ENCODE measurements around the gene TFR2. TPM values are rescaled to one million over a fixed set of nuclear protein-coding genes. Genes with fewer than 3 reads are reported as not detected.

The TFR2 gene
- total RNA-seq, 2 donors from 2014 or later, result 13.1 to 19.1 TPM

GRCh38 chr7:100609958-100610357 lies 31.4 kb downstream of the TFR2 start:
- ATAC-seq, result no peak
- no peaks in the 10 kb centered on the region for H3K36me3 Mint-ChIP-seq
- peak overlapping the region in 1 of 2 donors; percentile 16 for H3K27ac Mint-ChIP-seq
- no peaks in the 10 kb centered on the region for H3K9me3 Mint-ChIP-seq
- no peak for DNase-seq (ENCODE audit: low spot score in 2 of 2)

DNA sequence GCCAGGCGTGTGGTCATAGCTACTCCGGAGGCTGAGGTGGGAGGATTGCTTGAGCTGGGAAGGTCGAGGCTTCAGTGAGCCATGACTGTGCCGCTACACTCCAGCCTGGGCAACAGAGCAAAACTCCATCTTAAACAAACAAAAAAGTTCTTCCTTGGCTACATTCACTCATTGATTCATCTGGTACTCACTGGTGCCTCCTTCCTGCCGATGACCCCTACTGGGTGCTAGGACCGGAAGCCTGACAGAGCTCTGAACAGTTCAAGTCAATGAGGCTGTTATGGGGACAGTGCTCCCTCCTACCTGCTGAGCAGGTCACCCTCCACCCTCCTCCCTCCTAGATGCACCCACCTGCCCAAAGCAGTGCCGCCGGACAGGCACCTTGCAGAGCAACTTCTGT lies 34.2 kb downstream of the TFR2 start:
- ATAC-seq, result no peak
- H3K27ac Mint-ChIP-seq, result no peak overlapping the region
- no peak for DNase-seq (ENCODE audit: low spot score in 2 of 2)
- no peaks in the 10 kb centered on the region for H3K9me3 Mint-ChIP-seq
- H3K36me3 Mint-ChIP-seq, result no peaks in the 10 kb centered on the region

- DNase-seq (ENCODE audit: low spot score in 2 of 2) (no peak), ATAC-seq (no peak)
- Mint-ChIP-seq H3K9me3 (no peaks in the 10 kb centered on the region), H3K36me3 (no peaks in the 10 kb centered on the region), H3K27ac (no peak overlapping the region)
Measured at GRCh38 chr7:100606313-100606712, 35.0 kb downstream of the TFR2 start.

DNA sequence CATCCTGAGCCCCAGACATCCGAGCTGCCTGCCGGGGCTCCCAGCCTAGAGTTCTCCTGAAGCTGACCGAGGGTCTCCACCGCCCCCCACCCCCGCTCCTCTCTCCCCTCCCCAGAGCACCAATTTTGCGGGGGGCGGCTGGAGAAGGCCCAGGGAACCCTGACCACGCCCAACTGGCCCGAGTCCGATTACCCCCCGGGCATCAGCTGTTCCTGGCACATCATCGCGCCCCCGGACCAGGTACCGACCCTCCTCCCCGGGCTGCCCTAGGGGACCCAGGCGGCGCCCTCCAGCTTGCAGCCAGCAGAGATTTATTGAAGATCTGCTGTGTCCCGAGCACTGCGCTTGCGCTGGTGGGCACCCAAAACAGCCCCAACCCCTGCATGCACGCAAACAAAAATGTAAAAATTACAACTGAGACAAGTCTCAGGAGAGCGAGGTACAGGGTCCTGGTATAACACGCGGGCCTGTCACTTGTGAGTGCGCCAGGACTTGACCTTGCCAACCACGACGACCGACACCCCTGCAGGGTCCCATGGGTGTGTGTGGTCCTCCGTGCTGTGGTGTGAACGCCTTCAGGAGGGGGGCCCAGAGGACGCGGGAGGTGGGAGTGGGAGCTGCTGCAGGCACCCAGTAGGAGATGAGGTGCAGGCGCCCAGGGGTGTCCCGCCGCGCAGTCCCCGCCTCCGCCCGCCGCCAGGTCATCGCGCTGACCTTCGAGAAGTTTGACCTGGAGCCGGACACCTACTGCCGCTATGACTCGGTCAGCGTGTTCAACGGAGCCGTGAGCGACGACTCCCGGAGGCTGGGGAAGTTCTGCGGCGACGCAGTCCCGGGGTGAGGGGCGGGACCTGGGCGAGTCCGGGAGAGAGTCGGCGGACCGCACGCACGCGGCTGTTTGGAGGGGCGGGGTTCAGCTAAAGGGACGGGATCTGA lies 36.1 kb downstream of the TFR2 start:
- DNase-seq (ENCODE audit: low spot score in 2 of 2), result peak in 1 of 2 donors; percentile 53
- Mint-ChIP-seq H3K9me3 (no peaks in the 10 kb centered on the region), H3K27ac (peak overlapping the region in 1 of 2 donors; percentile 73), H3K36me3 (no peaks in the 10 kb centered on the region)
- peak; percentile 28 to 44 for ATAC-seq

GRCh38 chr7:100604028-100604975 lies 37.0 kb downstream of the TFR2 start:
- ATAC-seq (peak; percentile 75 to 78), DNase-seq (ENCODE audit: low spot score in 2 of 2) (peak; percentile 71 to 84)
- peak overlapping the region; percentile 73 to 87 for H3K27ac Mint-ChIP-seq
- no peaks in the 10 kb centered on the region for H3K36me3 Mint-ChIP-seq
- no peaks in the 10 kb centered on the region for H3K9me3 Mint-ChIP-seq

GRCh38 chr7:100603726-100604027 lies 37.7 kb downstream of the TFR2 start:
- ATAC-seq, result no peak
- no peak for DNase-seq (ENCODE audit: low spot score in 2 of 2)
- Mint-ChIP-seq H3K27ac (peak overlapping the region; percentile 53 to 87), H3K36me3 (no peaks in the 10 kb centered on the region), H3K9me3 (no peaks in the 10 kb centered on the region)

- DNase-seq (ENCODE audit: low spot score in 2 of 2) (no peak), ATAC-seq (no peak)
- H3K9me3 Mint-ChIP-seq, result no peaks in the 10 kb centered on the region
- H3K27ac Mint-ChIP-seq, result no peak overlapping the region
- H3K36me3 Mint-ChIP-seq, result no peaks in the 10 kb centered on the region
Measured at GRCh38 chr7:100602889-100603725, 38.2 kb downstream of the TFR2 start.

DNA sequence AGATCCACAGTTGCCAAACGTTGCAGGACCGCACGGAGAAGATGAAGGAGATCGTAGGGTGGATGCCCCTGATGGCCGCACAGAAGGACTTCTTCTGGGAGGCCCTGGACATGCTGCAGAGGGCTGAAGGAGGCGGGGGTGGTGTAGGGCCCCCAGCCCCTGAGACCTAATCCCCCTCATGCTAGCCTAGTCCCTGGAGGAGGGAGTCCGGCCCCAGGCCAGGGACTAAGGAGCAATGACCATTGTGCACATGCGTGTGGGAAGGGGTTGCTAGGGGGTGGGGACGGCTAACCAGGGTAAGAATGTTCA lies 40.7 kb downstream of the TFR2 start:
- Mint-ChIP-seq H3K36me3 (no peaks in the 10 kb centered on the region), H3K27ac (no peak overlapping the region), H3K9me3 (no peaks in the 10 kb centered on the region)
- DNase-seq (ENCODE audit: low spot score in 2 of 2), result no peak
- ATAC-seq, result no peak

DNA sequence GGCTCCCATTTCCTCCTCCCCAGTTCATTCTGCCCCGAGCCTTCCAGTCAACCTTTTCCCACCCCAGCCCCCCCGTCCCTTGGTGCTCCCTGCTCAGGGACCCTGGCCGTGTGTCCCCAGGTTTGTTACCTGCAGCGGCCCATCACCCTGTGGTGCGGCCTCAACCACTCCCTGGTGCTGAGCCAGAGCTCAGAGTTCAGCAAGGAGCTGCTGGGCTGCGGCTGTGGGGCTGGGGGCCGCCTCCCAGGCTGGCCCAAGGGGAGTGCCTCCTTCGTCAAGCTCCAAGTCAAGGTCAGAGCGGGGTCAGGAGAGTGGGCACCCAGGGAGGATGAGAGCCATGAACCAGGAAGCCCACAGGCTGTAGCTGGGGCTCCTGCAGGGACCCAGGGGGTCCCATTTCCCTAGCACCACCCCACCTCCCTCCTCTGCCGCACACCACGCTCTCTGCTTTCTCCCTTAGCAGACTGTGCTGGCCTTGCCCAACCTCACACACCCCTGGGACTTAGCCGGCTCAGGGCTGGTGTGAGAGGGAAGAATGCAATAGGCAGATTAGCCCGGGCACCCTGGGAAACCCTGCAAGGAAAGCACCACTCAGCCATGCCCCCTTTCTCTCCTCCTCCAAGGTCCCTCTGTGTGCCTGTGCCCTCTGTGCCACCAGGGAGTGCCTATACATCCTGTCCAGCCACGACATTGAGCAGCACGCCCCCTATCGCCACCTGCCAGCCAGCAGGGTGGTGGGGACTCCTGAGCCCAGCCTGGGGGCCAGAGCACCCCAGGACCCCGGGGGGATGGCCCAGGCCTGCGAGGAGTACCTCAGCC lies 41.2 kb downstream of the TFR2 start:
- Mint-ChIP-seq H3K36me3 (no peaks in the 10 kb centered on the region), H3K9me3 (no peaks in the 10 kb centered on the region), H3K27ac (peak overlapping the region in 1 of 2 donors; percentile 50)
- DNase-seq (ENCODE audit: low spot score in 2 of 2) (peak in 1 of 2 donors; percentile 47), ATAC-seq (no peak)

- no peak for ATAC-seq
- Mint-ChIP-seq H3K27ac (peak overlapping the region in 1 of 2 donors; percentile 25), H3K36me3 (no peaks in the 10 kb centered on the region), H3K9me3 (no peaks in the 10 kb centered on the region)
- no peak for DNase-seq (ENCODE audit: low spot score in 2 of 2)
Measured at GRCh38 chr7:100598425-100598824, 42.9 kb downstream of the TFR2 start.

DNA sequence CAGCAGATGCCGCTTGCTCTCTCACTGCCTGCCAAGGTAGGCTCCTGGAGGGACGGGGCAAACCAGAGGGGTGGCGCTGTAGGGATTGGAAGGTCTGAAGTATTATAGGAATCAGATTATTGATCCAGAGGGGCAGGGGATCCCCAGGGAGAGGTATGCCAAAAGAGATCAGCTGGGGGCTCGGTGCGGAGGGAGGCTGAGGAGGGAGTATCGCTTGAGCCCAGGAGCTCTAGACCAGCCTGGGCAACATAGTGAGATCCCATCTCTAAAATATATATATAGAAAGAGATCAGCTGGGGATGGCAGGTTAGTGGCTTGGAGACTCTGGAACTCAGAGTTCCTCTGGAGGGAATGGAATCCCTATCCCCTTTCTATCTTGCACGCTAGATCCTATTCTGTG lies 46.2 kb downstream of the TFR2 start:
- peak overlapping the region in 1 of 2 donors; percentile 25 for H3K27ac Mint-ChIP-seq
- no peak for DNase-seq (ENCODE audit: low spot score in 2 of 2)
- no peaks in the 10 kb centered on the region for H3K36me3 Mint-ChIP-seq
- H3K9me3 Mint-ChIP-seq, result no peaks in the 10 kb centered on the region
- no peak for ATAC-seq

GRCh38 chr7:100591596-100591995 lies 49.8 kb downstream of the TFR2 start:
- H3K36me3 Mint-ChIP-seq, result no peaks in the 10 kb centered on the region
- DNase-seq (ENCODE audit: low spot score in 2 of 2), result no peak

DNA sequence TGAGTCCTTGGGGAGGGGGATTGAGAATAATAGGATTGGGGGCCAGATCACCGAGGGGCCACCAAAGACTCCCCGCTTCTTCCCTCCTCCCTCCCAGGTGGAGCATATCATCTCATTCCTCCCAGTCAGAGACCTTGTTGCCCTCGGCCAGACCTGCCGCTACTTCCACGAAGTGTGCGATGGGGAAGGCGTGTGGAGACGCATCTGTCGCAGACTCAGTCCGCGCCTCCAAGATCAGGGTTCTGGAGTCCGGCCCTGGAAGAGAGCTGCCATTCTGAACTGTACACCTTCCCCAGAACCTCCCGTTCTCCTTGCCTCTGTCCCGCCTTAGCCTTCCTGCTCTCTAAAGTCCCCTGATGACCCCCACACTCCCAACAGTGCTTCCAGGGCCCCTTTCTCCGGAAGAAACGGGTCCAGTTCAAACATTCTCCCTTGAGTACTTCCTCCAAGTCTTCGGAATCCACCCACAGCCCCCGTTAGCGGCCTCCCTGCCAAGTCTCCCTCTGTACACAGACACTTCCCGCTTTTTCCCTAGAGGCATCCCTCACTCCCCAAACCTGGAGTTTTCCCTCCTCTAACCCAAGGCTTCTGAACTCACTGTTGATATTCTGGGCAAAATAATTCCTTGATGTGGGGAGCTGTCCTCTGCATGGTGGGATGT lies 51.1 kb downstream of the TFR2 start:
- H3K36me3 Mint-ChIP-seq, result peaks cover 2 to 3% of the 10 kb centered on the region in 2 donors
- no peak overlapping the region for H3K27ac Mint-ChIP-seq
- DNase-seq (ENCODE audit: low spot score in 2 of 2), result no peak
- no peaks in the 10 kb centered on the region for H3K9me3 Mint-ChIP-seq
- ATAC-seq, result no peak

More at GRCh38 chr7:100591596-100591995, 49.8 kb downstream of the TFR2 start:
- no peak overlapping the region for H3K27ac Mint-ChIP-seq
- H3K9me3 Mint-ChIP-seq, result no peaks in the 10 kb centered on the region
- no peak for ATAC-seq

DNA sequence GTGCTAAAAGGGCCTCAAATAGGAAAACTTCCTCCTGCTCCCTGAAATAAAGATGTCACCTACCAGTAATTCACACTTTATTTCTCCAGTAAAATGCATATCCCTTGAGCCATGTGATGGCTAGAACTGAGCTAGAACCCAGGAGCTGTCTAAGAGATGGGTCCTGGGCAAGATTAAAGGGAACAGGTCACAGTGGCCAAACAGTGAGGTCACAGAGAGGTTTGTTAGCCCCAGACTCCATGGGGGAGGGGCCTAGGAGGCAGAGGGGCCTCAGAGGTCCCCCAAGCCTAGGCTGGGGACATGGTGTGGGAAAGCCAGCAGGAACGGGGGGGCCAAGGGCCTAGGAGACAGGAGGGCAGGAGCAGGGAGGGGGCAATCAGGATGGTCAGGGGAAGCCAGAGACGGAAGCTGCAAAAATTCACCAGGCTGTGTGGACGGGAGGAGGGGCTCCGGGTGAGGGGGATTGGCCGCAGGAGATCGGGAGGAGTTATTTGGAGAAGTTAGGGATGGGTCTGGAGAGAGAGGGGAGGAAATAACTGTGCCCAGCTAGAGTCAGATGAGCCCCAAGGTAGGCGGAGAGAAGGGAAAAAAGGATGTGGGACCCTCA lies 51.9 kb downstream of the TFR2 start:
- Mint-ChIP-seq H3K9me3 (no peaks in the 10 kb centered on the region), H3K27ac (no peak overlapping the region), H3K36me3 (peaks cover 7 to 8% of the 10 kb centered on the region in 2 donors)
- no peak for DNase-seq (ENCODE audit: low spot score in 2 of 2)
- ATAC-seq, result no peak

- no peak overlapping the region for H3K27ac Mint-ChIP-seq
Measured at GRCh38 chr7:100588438-100588837, 52.9 kb downstream of the TFR2 start.

More at GRCh38 chr7:100588438-100588837, 52.9 kb downstream of the TFR2 start:
- ATAC-seq (no peak), DNase-seq (ENCODE audit: low spot score in 2 of 2) (no peak)
- no peaks in the 10 kb centered on the region for H3K9me3 Mint-ChIP-seq
- peaks cover 7 to 8% of the 10 kb centered on the region in 2 donors for H3K36me3 Mint-ChIP-seq
